CD4-positive, alpha-beta memory T cell (primary cell): Measurements from ENCODE around the gene ZER1. TPM values are rescaled to one million over a fixed set of nuclear protein-coding genes. Genes with fewer than 3 reads are reported as not detected.
A peak's percentile ranks its signal among the peaks of the same experiment; 100 is the strongest.

Source experiments
- CTCF ChIA-PET: fragments of 350-600 bp; sonication (Branson Sonifier 250); formaldehyde crosslinking; loops from one replicate; lab custom pipeline; 2021; ENCODE audit warnings: inconsistent platforms; ENCODE audit not compliant: partially characterized antibody; lab: Charles Lee
- POLR2A ChIA-PET: fragments of 350-600 bp; sonication (Branson Sonifier 250); formaldehyde crosslinking; loops from one replicate; lab custom pipeline; 2021; ENCODE audit not compliant: partially characterized antibody; lab: Charles Lee
- DNase-seq, 5 donors: peaks; one replicate each; pipeline versions ENCODE4 v3.0.0 to v3.0.0-alpha.2; 2020 to 2022; ENCODE audit warnings: mixed read lengths in 1 of 5
- H3K27ac ChIP-seq: one replicate; pipeline ENCODE4 v1.7.0; 2013; ENCODE audit warnings: low read depth, low read length
- H3K27me3 ChIP-seq: 2 replicates; pipeline ENCODE4 v1.7.0; 2013; ENCODE audit warnings: mild to moderate bottlenecking, low read length, moderate library complexity; ENCODE audit not compliant: insufficient read depth
- H3K36me3 ChIP-seq: 2 replicates; pipeline ENCODE4 v1.7.0; 2013; ENCODE audit warnings: mild to moderate bottlenecking, low read length, moderate library complexity; ENCODE audit not compliant: insufficient read depth
- H3K4me1 ChIP-seq: 2 replicates; pipeline ENCODE4 v1.7.0; 2013; ENCODE audit warnings: mild to moderate bottlenecking, low read length, moderate library complexity; ENCODE audit not compliant: insufficient read depth
- H3K4me3 ChIP-seq, 2 donors: one replicate each; pipeline ENCODE4 v1.7.0; 2013; ENCODE audit warnings: low read length in 2 of 2, mild to moderate bottlenecking in 1 of 2
- H3K9me3 ChIP-seq, 2 donors: one replicate each; pipeline ENCODE4 v1.7.0; 2013; ENCODE audit warnings: low read length in 2 of 2, control low read depth in 1 of 2; ENCODE audit not compliant: control insufficient read depth in 1 of 2
- H3K27ac Mint-ChIP-seq, 7 donors: one replicate each; pipeline ENCODE4 v1.8.0; 2020 to 2021; ENCODE audit warnings: mixed read lengths in 7 of 7, mild to moderate bottlenecking in 6 of 7, inconsistent platforms in 3 of 7, moderate library complexity in 3 of 7
- H3K27me3 Mint-ChIP-seq, 2 donors: one replicate each; pipeline ENCODE4 v1.8.0; 2020 to 2021; ENCODE audit warnings: mixed read lengths in 2 of 2
- H3K36me3 Mint-ChIP-seq, 2 donors: one replicate each; pipeline ENCODE4 v1.8.0; 2020 to 2021; ENCODE audit warnings: mixed read lengths in 2 of 2, inconsistent platforms in 1 of 2, mild to moderate bottlenecking in 1 of 2
- H3K4me1 Mint-ChIP-seq, 4 donors: one replicate each; pipeline ENCODE4 v1.8.0; 2020 to 2021; ENCODE audit warnings: mixed read lengths in 4 of 4, mild to moderate bottlenecking in 1 of 4
- H3K4me3 Mint-ChIP-seq, 8 donors: one replicate each; pipeline ENCODE4 v1.8.0; 2020 to 2021; ENCODE audit warnings: mixed read lengths in 8 of 8, mild to moderate bottlenecking in 7 of 8, moderate library complexity in 6 of 8, inconsistent platforms in 3 of 8
- H3K9me3 Mint-ChIP-seq, 8 donors: one replicate each; pipeline ENCODE4 v1.8.0; 2020 to 2021; ENCODE audit warnings: mixed read lengths in 8 of 8, mild to moderate bottlenecking in 5 of 8, inconsistent platforms in 3 of 8, moderate library complexity in 1 of 8
- intact Hi-C: fragments of 100-400 bp; cut with micrococcal nuclease; formaldehyde crosslinking; loops from one replicate; pipeline ENCODE4 v1.15.1; 2023
- polyA plus RNA-seq, 2 donors: library from polyadenylated mRNA; unstranded; fragments of 300-500 nt; fragmentation: Illumina TruSeq; gene quantifications; one replicate each; pipeline ENCODE4 v1.2.3, GENCODE V29; 2021
- total RNA-seq, 2 experiments: library from RNA; stranded (reverse); gene quantifications; one replicate each; pipeline ENCODE4 v1.2.3, GENCODE V29; 2021

Gene ZER1
- total and polyA plus RNA-seq, 4 experiments from 2014 or later = 35.6 to 44.2 (median 39.5) TPM

DNA sequence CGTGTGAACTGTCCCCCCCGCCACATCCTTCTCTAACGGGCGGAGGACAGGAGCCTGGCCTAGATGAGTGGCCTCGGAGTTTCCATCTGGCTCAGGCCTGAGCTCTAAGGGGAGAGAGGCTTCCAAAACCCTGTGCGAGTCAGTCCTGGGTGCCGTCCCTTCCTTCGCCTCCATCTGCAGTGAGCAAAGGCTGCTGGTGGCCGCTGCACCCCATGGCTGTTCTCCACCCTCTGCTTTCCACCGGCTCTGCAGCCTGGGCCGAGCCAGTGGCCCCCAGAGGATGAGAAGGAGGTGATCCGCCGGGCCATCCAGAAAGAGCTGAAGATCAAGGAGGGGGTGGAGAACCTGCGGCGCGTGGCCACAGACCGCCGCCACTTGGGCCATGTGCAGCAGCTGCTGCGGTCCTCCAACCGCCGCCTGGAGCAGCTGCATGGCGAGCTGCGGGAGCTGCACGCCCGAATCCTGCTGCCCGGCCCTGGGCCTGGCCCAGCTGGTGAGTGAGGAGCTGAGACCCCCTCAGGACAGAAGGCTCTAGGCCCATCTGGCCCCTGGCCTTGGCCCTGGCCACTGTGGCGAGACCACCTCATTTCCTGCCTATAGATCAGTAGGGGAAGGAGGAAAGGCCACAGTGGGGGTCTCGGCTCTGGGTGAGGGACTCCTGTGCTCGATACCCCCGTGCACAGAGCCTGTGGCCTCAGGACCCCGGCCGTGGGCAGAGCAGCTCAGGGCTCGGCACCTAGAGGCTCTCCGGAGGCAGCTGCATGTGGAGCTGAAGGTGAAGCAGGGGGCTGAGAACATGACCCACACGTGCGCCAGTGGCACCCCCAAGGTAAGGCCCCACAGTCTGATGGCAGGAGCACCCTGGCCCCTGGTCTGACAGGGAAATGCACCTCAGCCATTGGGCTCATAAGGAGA is 66.4 kb downstream of the ZER1 start:
- H3K27ac Mint-ChIP-seq = peak overlapping the region in 1 of 7 donors; percentile 19
- H3K36me3 Mint-ChIP-seq = no peaks in the 10 kb centered on the region
- Histone ChIP-seq H3K4me1 (peaks cover 10% of the 10 kb centered on the region), H3K27me3 (no peaks in the 10 kb centered on the region), H3K36me3 (no peaks in the 10 kb centered on the region), H3K9me3 (no peaks in the 10 kb centered on the region), H3K4me3 (no peak overlapping the region), H3K27ac (no peak overlapping the region)
- H3K4me3 Mint-ChIP-seq = no peak overlapping the region
- peaks cover 2 to 19% (median 11%) of the 10 kb centered on the region in 4 donors for H3K4me1 Mint-ChIP-seq
- H3K27me3 Mint-ChIP-seq = no peaks in the 10 kb centered on the region
- peaks cover 0 to 2% (median 0%) of the 10 kb centered on the region in 8 donors for H3K9me3 Mint-ChIP-seq
- intact Hi-C loops = no loop called here
- ChIA-PET POLR2A (interaction anchor here (1.7 to 2.1 kb wide), 2 partner anchors 10 to 14 kb away, joined by 5 read pairs; no protein-coding TSS in a partner anchor), CTCF (interaction anchor here (0.7 kb wide), 2 partner anchors 34 to 102 kb away, joined by 3 read pairs; no protein-coding TSS in a partner anchor)
- no peak for DNase-seq

DNA sequence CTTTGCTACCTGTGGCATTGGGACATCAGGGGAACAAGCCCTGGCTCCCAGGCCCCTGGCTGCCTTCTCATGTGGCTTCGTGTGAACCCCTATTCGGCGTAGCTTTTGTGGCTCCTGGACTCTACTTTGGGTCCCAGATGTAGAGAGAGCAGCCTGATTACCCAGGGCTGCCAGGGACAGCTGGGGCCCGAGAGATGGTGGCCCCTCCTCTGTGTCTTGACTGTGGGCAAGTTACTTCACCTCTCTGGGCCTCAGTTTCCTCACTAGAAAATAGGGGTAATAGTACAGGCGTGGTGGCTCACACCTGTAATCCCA is 67.4 kb downstream of the ZER1 start:
- intact Hi-C loops = no loop called here
- Mint-ChIP-seq H3K27ac (peak overlapping the region in 1 of 7 donors; percentile 30), H3K4me3 (peak overlapping the region in 7 of 8 donors; percentile 13 to 59 (median 39)), H3K4me1 (peaks cover 2 to 19% (median 11%) of the 10 kb centered on the region in 4 donors), H3K27me3 (no peaks in the 10 kb centered on the region), H3K36me3 (no peaks in the 10 kb centered on the region), H3K9me3 (peaks cover 0 to 2% (median 0%) of the 10 kb centered on the region in 8 donors)
- POLR2A ChIA-PET = interaction anchor here (1.2 kb wide), 1 partner anchor 19 kb away, joined by 5 read pairs; the partner anchor contains the start of gene ZDHHC12
- no peak for DNase-seq
- CTCF ChIA-PET = interaction anchor here (0.7 kb wide), 2 partner anchors 35 to 101 kb away, joined by 3 read pairs; no protein-coding TSS in a partner anchor
- Histone ChIP-seq H3K27me3 (no peaks in the 10 kb centered on the region), H3K9me3 (no peaks in the 10 kb centered on the region), H3K4me3 (no peak overlapping the region), H3K27ac (no peak overlapping the region), H3K4me1 (peaks cover 10% of the 10 kb centered on the region), H3K36me3 (no peaks in the 10 kb centered on the region)

DNA sequence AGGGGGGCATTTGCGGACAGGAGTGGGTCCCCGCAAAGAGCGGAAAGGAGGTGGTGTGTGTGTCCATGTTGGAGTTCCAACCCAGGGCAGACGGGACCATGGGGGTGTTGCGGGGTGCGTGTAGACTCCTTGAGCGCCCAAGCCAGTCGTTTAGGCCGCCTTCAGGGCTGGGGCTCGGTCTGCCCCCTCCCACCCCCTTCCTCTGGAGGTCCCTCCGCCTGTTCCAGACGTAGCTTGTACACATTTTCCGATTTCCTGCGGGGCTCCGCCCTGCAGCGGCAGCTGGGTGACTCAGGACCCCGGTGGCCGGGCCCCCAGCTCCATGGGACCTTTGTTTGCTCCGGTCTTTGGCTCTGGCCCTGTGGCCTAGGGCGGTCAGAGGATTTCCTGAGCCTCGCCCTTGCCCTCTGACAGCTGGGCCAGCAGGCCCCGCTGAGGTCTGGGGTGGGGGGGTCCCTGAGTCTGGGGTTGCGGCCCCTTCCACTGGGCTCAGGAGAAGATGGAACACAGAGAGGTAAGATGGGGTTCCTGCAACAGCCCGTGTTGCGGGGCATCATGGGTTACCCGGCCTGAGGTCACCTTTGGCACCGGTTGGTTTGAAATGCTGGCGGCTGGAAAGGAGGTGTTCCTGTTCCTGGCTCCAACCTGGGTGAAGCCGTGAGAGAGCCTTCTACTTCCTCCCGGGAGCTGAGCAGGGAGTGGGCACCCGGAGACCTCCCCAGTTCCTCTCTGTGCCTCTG is 67.9 kb downstream of the ZER1 start:
- Mint-ChIP-seq H3K9me3 (peaks cover 0 to 2% (median 0%) of the 10 kb centered on the region in 8 donors), H3K36me3 (no peaks in the 10 kb centered on the region), H3K27me3 (no peaks in the 10 kb centered on the region), H3K4me1 (peaks cover 2 to 19% (median 11%) of the 10 kb centered on the region in 4 donors), H3K27ac (peak overlapping the region in 4 of 7 donors; percentile 52 to 94 (median 70)), H3K4me3 (peak overlapping the region; percentile 61 to 83 (median 76))
- intact Hi-C loops = loop anchor here (2.0 kb wide), 1 partner anchor 15 kb away; the partner anchor contains the start of gene SET
- ChIA-PET CTCF (no interaction called here), POLR2A (interaction anchor here (1.2 kb wide), 1 partner anchor 20 kb away, joined by 5 read pairs; the partner anchor contains the start of gene ZDHHC12)
- Histone ChIP-seq H3K4me3 (no peak overlapping the region), H3K27ac (peak overlapping the region; percentile 38), H3K36me3 (no peaks in the 10 kb centered on the region), H3K4me1 (peaks cover 10% of the 10 kb centered on the region), H3K9me3 (no peaks in the 10 kb centered on the region), H3K27me3 (no peaks in the 10 kb centered on the region)
- no peak for DNase-seq

DNA sequence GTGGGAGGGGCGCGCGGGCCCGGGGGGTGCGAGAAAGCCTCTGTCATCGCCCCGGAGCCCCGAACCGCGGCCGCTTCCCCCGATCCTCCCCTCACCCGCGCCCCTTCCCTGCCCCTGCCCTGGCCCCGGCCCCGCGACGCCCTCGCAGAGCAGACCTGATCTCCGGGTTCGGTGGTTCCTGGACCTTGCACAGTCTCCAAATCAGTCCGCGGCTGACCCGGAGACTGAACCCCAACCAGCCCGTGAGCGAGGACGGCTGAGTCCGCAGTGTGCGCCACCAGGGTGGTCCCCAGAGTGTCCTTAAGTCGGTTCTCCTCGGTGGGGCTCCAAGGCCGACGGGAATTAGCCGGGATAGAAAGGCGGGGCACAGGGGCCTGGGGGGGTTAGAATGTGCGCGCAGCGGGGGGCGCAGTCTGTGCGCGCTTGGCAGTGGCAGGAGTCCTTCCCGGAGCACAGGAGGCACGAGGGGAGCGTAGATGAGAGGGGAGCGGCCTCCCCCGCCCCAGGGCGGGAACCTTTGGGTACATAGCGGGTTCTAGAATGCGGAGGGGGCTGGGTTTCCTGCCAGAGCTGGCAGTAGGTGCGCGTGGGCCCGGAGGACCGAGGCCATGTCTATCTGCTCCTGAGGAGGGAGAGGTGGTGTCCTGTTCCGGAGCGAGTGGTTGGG is 68.6 kb downstream of the ZER1 start:
- H3K4me3 ChIP-seq = peak overlapping the region; percentile 17 to 45
- H3K36me3 ChIP-seq = no peaks in the 10 kb centered on the region
- H3K36me3 Mint-ChIP-seq = no peaks in the 10 kb centered on the region
- no peaks in the 10 kb centered on the region for H3K27me3 ChIP-seq
- peaks cover 10% of the 10 kb centered on the region for H3K4me1 ChIP-seq
- no peaks in the 10 kb centered on the region for H3K9me3 ChIP-seq
- DNase-seq = peak in 2 of 5 donors; percentile 12 to 18
- peak overlapping the region; percentile 38 for H3K27ac ChIP-seq
- H3K4me3 Mint-ChIP-seq = peak overlapping the region; percentile 61 to 83 (median 76)
- no peaks in the 10 kb centered on the region for H3K27me3 Mint-ChIP-seq
- CTCF ChIA-PET = no interaction called here
- H3K4me1 Mint-ChIP-seq = peaks cover 2 to 19% (median 11%) of the 10 kb centered on the region in 4 donors
- H3K27ac Mint-ChIP-seq = peak overlapping the region in 5 of 7 donors; percentile 37 to 94 (median 66)
- intact Hi-C loops = loop anchor here (1.0 to 2.0 kb wide), 3 partner anchors 14 to 84 kb away; partner anchors contain the start of genes SET, TBC1D13 and ZDHHC12
- peaks cover 0 to 2% (median 0%) of the 10 kb centered on the region in 8 donors for H3K9me3 Mint-ChIP-seq
- POLR2A ChIA-PET = interaction anchor here (1.2 kb wide), 1 partner anchor 21 kb away, joined by 5 read pairs; the partner anchor contains the start of gene ZDHHC12

DNA sequence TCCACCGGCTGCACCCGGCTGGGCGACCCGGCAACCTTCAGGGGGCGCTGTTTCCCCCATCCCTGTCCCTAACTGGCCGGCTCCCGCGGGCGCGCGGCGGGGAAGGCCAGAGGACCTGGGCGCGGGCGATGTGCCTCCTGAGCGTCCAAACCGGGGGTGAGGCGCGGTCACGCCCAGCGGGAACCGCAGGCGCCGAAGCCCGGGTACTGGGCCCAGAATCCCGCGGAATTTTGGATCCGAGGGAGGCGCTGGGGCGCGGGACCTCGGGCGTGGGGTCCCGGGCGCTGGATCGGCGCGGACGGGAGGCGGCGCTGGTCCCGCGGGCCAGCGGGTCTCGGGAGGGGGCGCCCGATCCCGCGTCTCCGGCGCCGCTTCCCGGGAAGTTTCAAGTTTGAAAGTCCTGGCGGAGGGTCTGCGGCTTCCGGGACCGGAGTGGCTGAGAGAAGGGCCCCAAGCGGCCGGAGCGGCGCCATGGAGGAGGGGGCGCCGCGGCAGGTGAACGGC is 69.2 kb downstream of the ZER1 start, which contains the start of gene PKN3:
TSS of gene PKN3 (plus strand) at position 59 of the 504 bp plus-strand sequence. CDS start at position 472, 413 bp downstream.
- intact Hi-C loops = loop anchor here (1.0 to 2.0 kb wide), 3 partner anchors 14 to 85 kb away; partner anchors contain the start of genes SET, TBC1D13 and ZDHHC12
- peak; percentile 79 to 87 (median 82) for DNase-seq
- no peaks in the 10 kb centered on the region for H3K36me3 ChIP-seq
- Mint-ChIP-seq H3K4me1 (peaks cover 2 to 19% (median 11%) of the 10 kb centered on the region in 4 donors), H3K36me3 (no peaks in the 10 kb centered on the region), H3K4me3 (peak within 1 kb of the TSS; percentile 83 to 95 (median 90)), H3K27ac (peak within 1 kb of the TSS in 6 of 7 donors; percentile 76 to 94 (median 84)), H3K27me3 (no peaks in the 10 kb centered on the region), H3K9me3 (peaks cover 0 to 2% (median 0%) of the 10 kb centered on the region in 8 donors)
- POLR2A ChIA-PET = interaction anchor here (0.8 to 3.6 kb wide), 3 partner anchors 12 to 22 kb away, joined by 3 to 33 read pairs (median 7); partner anchors contain the start of genes SET and ZDHHC12
- no peaks in the 10 kb centered on the region for H3K27me3 ChIP-seq
- no peaks in the 10 kb centered on the region for H3K9me3 ChIP-seq
- CTCF ChIA-PET = interaction anchor here (0.6 to 1.4 kb wide), 10 partner anchors 11 to 128 kb away, joined by 3 to 9 read pairs (median 4); partner anchors contain the start of gene SPOUT1
- peak within 1 kb of the TSS; percentile 17 to 45 for H3K4me3 ChIP-seq
- peak within 1 kb of the TSS; percentile 38 for H3K27ac ChIP-seq
- peaks cover 10% of the 10 kb centered on the region for H3K4me1 ChIP-seq
